ENCODE results near the gene LGALS4.
"Not testable (repeated sequence)": the region's sequence is repeated elsewhere in the genome, so short reads cannot be mapped to it uniquely, and the experiment has no call there.

- TF ChIP-seq, protein P1, sequence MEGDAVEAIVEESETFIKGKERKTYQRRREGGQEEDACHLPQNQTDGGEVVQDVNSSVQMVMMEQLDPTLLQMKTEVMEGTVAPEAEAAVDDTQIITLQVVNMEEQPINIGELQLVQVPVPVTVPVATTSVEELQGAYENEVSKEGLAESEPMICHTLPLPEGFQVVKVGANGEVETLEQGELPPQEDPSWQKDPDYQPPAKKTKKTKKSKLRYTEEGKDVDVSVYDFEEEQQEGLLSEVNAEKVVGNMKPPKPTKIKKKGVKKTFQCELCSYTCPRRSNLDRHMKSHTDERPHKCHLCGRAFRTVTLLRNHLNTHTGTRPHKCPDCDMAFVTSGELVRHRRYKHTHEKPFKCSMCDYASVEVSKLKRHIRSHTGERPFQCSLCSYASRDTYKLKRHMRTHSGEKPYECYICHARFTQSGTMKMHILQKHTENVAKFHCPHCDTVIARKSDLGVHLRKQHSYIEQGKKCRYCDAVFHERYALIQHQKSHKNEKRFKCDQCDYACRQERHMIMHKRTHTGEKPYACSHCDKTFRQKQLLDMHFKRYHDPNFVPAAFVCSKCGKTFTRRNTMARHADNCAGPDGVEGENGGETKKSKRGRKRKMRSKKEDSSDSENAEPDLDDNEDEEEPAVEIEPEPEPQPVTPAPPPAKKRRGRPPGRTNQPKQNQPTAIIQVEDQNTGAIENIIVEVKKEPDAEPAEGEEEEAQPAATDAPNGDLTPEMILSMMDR (IDR thresholded peaks at IDR 0.05) = not testable (repeated sequence)
- TF ChIP-seq POLR2A, POLR2AphosphoS5, EP300 (IDR thresholded peaks at IDR 0.05): not testable (repeated sequence)
These were observed 26.7 kb downstream of the LGALS4 start for GRCh38 chr19:38786061-38786460.

Data from sigmoid colon (tissue), 4 donors.